ENCODE results near the gene REST. TPM values are rescaled to one million over a fixed set of nuclear protein-coding genes. Genes with fewer than 3 reads are reported as not detected.

Gene REST
- total and polyA plus RNA-seq, 9 of the 15 experiments (the other 6 are each of a cell fraction or from before 2014, with no cell fraction given), result 2.9 to 24.0 (median 19.2) TPM

DNA sequence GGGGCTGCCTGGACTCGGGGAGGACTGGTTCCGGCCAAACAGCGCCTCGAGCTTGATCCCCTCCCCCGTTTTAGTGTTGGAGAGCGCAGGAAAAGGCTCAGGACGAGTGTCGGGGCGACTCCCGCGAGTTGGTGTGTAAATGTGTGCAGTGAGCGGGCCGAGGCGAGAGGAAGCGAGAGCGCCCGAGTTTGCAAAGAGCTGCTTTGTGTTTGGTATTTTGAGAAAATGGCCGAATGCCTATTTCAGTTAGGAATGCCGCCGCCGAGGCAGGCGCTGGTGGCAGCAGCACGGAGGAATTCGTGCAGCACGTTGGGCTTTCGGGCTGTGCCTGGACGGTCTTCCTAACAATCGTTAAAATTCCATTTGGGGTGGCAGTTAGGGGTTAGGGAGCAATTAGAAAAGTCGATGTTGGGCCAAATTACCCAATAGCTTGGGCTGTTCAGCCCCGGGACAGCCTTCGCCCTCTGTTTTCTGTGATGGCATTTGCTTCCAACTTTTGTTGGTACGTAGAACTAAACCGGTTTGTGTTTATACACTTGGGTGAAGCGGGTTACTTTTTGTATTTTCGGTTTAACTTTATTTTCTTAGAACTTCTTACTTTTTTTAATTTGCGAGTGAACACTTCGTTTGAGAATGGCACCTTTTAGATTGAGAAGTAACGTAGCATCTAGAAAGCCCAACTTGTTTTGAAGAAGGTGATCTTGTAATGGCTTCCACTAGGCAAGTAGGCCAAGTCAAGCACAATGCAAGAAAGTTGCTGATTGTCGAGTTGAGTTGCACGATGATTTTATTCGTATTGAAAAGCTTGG lies 1.6 kb downstream of the REST start (continued):
- TF ChIP-seq, protein P1, sequence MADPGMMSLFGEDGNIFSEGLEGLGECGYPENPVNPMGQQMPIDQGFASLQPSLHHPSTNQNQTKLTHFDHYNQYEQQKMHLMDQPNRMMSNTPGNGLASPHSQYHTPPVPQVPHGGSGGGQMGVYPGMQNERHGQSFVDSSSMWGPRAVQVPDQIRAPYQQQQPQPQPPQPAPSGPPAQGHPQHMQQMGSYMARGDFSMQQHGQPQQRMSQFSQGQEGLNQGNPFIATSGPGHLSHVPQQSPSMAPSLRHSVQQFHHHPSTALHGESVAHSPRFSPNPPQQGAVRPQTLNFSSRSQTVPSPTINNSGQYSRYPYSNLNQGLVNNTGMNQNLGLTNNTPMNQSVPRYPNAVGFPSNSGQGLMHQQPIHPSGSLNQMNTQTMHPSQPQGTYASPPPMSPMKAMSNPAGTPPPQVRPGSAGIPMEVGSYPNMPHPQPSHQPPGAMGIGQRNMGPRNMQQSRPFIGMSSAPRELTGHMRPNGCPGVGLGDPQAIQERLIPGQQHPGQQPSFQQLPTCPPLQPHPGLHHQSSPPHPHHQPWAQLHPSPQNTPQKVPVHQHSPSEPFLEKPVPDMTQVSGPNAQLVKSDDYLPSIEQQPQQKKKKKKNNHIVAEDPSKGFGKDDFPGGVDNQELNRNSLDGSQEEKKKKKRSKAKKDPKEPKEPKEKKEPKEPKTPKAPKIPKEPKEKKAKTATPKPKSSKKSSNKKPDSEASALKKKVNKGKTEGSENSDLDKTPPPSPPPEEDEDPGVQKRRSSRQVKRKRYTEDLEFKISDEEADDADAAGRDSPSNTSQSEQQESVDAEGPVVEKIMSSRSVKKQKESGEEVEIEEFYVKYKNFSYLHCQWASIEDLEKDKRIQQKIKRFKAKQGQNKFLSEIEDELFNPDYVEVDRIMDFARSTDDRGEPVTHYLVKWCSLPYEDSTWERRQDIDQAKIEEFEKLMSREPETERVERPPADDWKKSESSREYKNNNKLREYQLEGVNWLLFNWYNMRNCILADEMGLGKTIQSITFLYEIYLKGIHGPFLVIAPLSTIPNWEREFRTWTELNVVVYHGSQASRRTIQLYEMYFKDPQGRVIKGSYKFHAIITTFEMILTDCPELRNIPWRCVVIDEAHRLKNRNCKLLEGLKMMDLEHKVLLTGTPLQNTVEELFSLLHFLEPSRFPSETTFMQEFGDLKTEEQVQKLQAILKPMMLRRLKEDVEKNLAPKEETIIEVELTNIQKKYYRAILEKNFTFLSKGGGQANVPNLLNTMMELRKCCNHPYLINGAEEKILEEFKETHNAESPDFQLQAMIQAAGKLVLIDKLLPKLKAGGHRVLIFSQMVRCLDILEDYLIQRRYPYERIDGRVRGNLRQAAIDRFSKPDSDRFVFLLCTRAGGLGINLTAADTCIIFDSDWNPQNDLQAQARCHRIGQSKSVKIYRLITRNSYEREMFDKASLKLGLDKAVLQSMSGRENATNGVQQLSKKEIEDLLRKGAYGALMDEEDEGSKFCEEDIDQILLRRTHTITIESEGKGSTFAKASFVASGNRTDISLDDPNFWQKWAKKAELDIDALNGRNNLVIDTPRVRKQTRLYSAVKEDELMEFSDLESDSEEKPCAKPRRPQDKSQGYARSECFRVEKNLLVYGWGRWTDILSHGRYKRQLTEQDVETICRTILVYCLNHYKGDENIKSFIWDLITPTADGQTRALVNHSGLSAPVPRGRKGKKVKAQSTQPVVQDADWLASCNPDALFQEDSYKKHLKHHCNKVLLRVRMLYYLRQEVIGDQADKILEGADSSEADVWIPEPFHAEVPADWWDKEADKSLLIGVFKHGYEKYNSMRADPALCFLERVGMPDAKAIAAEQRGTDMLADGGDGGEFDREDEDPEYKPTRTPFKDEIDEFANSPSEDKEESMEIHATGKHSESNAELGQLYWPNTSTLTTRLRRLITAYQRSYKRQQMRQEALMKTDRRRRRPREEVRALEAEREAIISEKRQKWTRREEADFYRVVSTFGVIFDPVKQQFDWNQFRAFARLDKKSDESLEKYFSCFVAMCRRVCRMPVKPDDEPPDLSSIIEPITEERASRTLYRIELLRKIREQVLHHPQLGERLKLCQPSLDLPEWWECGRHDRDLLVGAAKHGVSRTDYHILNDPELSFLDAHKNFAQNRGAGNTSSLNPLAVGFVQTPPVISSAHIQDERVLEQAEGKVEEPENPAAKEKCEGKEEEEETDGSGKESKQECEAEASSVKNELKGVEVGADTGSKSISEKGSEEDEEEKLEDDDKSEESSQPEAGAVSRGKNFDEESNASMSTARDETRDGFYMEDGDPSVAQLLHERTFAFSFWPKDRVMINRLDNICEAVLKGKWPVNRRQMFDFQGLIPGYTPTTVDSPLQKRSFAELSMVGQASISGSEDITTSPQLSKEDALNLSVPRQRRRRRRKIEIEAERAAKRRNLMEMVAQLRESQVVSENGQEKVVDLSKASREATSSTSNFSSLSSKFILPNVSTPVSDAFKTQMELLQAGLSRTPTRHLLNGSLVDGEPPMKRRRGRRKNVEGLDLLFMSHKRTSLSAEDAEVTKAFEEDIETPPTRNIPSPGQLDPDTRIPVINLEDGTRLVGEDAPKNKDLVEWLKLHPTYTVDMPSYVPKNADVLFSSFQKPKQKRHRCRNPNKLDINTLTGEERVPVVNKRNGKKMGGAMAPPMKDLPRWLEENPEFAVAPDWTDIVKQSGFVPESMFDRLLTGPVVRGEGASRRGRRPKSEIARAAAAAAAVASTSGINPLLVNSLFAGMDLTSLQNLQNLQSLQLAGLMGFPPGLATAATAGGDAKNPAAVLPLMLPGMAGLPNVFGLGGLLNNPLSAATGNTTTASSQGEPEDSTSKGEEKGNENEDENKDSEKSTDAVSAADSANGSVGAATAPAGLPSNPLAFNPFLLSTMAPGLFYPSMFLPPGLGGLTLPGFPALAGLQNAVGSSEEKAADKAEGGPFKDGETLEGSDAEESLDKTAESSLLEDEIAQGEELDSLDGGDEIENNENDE (IDR thresholded peaks at IDR 0.05; ENCODE audit: low read depth, low read length), result no peak
- no peak for TF ChIP-seq ZNF212 (CRISPR knock-in tag; IDR thresholded peaks at IDR 0.05)
- TF ChIP-seq, protein P2, sequence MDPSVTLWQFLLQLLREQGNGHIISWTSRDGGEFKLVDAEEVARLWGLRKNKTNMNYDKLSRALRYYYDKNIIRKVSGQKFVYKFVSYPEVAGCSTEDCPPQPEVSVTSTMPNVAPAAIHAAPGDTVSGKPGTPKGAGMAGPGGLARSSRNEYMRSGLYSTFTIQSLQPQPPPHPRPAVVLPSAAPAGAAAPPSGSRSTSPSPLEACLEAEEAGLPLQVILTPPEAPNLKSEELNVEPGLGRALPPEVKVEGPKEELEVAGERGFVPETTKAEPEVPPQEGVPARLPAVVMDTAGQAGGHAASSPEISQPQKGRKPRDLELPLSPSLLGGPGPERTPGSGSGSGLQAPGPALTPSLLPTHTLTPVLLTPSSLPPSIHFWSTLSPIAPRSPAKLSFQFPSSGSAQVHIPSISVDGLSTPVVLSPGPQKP (CRISPR knock-in tag; IDR thresholded peaks at IDR 0.05), result no peak
- no peak for TF ChIP-seq PTRF (tag; IDR thresholded peaks at IDR 0.05)
- TF ChIP-seq MLLT1 (IDR thresholded peaks at IDR 0.05), result peak in 1 of 2 experiments; percentile 59; a peak in 1 of 4 replicates
- TF ChIP-seq RBBP5 (IDR thresholded peaks at IDR 0.05; ENCODE audit: borderline replicate concordance, insufficient read depth, low read length, poor library complexity, severe bottlenecking), result peak; percentile 90
- no peak for TF ChIP-seq ARID3B (CRISPR knock-in tag; IDR thresholded peaks at IDR 0.05; ENCODE audit: borderline replicate concordance)
- TF ChIP-seq EP400 (IDR thresholded peaks at IDR 0.05), result no peak
- peak; percentile 28; the same call in 1 of the 2 replicates for TF ChIP-seq SUPT5H (IDR thresholded peaks at IDR 0.05)

Measured in K562 (cell line).